ENCODE measurements around the gene HERPUD1. TPM values are rescaled to one million over a fixed set of nuclear protein-coding genes. Genes with fewer than 3 reads are reported as not detected.

Gene HERPUD1
- total and polyA plus RNA-seq, 4 donors, result 57.8 to 219 (median 118) TPM

DNA sequence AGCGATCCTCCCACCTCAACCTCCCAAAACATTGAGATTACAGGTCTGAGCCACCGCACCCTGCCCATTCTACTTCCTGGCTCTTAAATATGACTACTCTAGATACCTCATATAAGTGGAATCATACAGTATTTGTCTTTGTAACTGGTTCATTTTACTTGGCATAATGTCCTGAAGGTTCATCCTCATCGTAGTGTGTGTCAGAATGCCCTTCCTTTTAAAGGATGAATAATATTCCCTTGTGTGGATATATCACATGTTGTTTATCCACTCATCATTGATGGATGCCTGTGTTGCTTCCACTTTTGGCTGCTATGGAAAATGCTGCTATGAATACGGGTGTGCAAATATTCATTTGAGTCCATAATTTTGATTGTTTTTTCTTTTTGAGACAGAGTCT lies 24.1 kb downstream of the HERPUD1 start:
- Histone ChIP-seq H3K36me3 (ENCODE audit: control insufficient read depth in 4 of 4, insufficient read depth in 3 of 4, low read depth in 1 of 4, low read length in 3 of 4) (no peaks in the 10 kb centered on the region), H3K9ac (ENCODE audit: low read depth in 1 of 2, low read length in 2 of 2) (no peak overlapping the region), H3K27ac (ENCODE audit: low read depth in 1 of 2, low read length in 2 of 2) (no peak overlapping the region), H3K4me3 (ENCODE audit: low read depth in 1 of 3, low read length in 3 of 3) (no peak overlapping the region), H3K9me3 (ENCODE audit: control insufficient read depth in 4 of 4, low read length in 3 of 4) (no peaks in the 10 kb centered on the region), H3K27me3 (ENCODE audit: control insufficient read depth in 4 of 4, insufficient read depth in 4 of 4, low read length in 3 of 4) (no peaks in the 10 kb centered on the region), H3K4me1 (ENCODE audit: control insufficient read depth in 4 of 4, insufficient read depth in 4 of 4, low read length in 3 of 4) (peaks cover 0 to 5% (median under 1%) of the 10 kb centered on the region in 4 donors)
- 94% methylated on average over 4 of the region's 4 CpGs for WGBS
- TF ChIP-seq RAD21 (IDR thresholded peaks at IDR 0.05) (no peak), RXRA (IDR thresholded peaks at IDR 0.05) (no peak), EGR1 (IDR thresholded peaks at IDR 0.05; ENCODE audit: low read depth in 2 of 2) (no peak), FOXA2 (IDR thresholded peaks at IDR 0.05) (no peak), NR2F2 (IDR thresholded peaks at IDR 0.05) (no peak), SP1 (IDR thresholded peaks at IDR 0.05) (no peak), TAF1 (conservative IDR thresholded peaks at IDR 0.05) (no peak), FOXA1 (IDR thresholded peaks at IDR 0.05) (no peak), YY1 (IDR thresholded peaks at IDR 0.05) (no peak), JUND (IDR thresholded peaks at IDR 0.05) (no peak), HNF4G (IDR thresholded peaks at IDR 0.05) (no peak), HNF4A (conservative IDR thresholded peaks at IDR 0.05) (no peak)
- TF ChIP-seq, protein P1, sequence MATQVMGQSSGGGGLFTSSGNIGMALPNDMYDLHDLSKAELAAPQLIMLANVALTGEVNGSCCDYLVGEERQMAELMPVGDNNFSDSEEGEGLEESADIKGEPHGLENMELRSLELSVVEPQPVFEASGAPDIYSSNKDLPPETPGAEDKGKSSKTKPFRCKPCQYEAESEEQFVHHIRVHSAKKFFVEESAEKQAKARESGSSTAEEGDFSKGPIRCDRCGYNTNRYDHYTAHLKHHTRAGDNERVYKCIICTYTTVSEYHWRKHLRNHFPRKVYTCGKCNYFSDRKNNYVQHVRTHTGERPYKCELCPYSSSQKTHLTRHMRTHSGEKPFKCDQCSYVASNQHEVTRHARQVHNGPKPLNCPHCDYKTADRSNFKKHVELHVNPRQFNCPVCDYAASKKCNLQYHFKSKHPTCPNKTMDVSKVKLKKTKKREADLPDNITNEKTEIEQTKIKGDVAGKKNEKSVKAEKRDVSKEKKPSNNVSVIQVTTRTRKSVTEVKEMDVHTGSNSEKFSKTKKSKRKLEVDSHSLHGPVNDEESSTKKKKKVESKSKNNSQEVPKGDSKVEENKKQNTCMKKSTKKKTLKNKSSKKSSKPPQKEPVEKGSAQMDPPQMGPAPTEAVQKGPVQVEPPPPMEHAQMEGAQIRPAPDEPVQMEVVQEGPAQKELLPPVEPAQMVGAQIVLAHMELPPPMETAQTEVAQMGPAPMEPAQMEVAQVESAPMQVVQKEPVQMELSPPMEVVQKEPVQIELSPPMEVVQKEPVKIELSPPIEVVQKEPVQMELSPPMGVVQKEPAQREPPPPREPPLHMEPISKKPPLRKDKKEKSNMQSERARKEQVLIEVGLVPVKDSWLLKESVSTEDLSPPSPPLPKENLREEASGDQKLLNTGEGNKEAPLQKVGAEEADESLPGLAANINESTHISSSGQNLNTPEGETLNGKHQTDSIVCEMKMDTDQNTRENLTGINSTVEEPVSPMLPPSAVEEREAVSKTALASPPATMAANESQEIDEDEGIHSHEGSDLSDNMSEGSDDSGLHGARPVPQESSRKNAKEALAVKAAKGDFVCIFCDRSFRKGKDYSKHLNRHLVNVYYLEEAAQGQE (IDR thresholded peaks at IDR 0.05), result no peak
- TF ChIP-seq, protein P2, sequence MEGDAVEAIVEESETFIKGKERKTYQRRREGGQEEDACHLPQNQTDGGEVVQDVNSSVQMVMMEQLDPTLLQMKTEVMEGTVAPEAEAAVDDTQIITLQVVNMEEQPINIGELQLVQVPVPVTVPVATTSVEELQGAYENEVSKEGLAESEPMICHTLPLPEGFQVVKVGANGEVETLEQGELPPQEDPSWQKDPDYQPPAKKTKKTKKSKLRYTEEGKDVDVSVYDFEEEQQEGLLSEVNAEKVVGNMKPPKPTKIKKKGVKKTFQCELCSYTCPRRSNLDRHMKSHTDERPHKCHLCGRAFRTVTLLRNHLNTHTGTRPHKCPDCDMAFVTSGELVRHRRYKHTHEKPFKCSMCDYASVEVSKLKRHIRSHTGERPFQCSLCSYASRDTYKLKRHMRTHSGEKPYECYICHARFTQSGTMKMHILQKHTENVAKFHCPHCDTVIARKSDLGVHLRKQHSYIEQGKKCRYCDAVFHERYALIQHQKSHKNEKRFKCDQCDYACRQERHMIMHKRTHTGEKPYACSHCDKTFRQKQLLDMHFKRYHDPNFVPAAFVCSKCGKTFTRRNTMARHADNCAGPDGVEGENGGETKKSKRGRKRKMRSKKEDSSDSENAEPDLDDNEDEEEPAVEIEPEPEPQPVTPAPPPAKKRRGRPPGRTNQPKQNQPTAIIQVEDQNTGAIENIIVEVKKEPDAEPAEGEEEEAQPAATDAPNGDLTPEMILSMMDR (IDR thresholded peaks at IDR 0.05; ENCODE audit: low read depth, low read length, missing input control), result no peak
- TF ChIP-seq, protein P3, sequence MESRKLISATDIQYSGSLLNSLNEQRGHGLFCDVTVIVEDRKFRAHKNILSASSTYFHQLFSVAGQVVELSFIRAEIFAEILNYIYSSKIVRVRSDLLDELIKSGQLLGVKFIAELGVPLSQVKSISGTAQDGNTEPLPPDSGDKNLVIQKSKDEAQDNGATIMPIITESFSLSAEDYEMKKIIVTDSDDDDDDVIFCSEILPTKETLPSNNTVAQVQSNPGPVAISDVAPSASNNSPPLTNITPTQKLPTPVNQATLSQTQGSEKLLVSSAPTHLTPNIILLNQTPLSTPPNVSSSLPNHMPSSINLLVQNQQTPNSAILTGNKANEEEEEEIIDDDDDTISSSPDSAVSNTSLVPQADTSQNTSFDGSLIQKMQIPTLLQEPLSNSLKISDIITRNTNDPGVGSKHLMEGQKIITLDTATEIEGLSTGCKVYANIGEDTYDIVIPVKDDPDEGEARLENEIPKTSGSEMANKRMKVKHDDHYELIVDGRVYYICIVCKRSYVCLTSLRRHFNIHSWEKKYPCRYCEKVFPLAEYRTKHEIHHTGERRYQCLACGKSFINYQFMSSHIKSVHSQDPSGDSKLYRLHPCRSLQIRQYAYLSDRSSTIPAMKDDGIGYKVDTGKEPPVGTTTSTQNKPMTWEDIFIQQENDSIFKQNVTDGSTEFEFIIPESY (IDR thresholded peaks at IDR 0.05), result no peak
- TF ChIP-seq, protein P4, sequence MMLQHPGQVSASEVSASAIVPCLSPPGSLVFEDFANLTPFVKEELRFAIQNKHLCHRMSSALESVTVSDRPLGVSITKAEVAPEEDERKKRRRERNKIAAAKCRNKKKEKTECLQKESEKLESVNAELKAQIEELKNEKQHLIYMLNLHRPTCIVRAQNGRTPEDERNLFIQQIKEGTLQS (IDR thresholded peaks at IDR 0.05), result no peak
- TF ChIP-seq, protein P5, sequence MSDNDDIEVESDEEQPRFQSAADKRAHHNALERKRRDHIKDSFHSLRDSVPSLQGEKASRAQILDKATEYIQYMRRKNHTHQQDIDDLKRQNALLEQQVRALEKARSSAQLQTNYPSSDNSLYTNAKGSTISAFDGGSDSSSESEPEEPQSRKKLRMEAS (IDR thresholded peaks at IDR 0.05), result no peak
- DNase-seq (ENCODE audit: low spot score), result no peak

DNA sequence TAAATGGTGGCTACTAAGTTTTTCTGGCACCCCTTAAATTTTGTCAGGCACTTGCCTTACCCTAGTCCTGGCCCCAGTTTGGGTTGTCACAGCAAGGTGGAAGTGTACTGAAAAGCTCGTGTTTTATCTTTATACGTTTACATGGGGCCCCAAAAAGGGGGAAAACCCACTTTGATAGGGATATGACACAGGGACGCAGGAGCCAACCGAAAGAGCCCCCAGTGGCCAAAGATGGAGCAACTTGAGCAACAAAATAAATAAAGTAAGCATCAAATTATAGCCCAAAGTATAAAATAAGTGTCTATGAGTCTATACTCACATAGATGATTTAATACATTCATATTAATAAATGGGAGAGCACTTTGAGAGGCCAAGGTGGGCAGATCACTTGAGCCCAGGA lies 24.8 kb downstream of the HERPUD1 start:
- DNase-seq (ENCODE audit: low spot score), result no peak
- Histone ChIP-seq H3K36me3 (ENCODE audit: control insufficient read depth in 4 of 4, insufficient read depth in 3 of 4, low read depth in 1 of 4, low read length in 3 of 4) (no peaks in the 10 kb centered on the region), H3K27me3 (ENCODE audit: control insufficient read depth in 4 of 4, insufficient read depth in 4 of 4, low read length in 3 of 4) (no peaks in the 10 kb centered on the region), H3K4me3 (ENCODE audit: low read depth in 1 of 3, low read length in 3 of 3) (no peak overlapping the region), H3K9ac (ENCODE audit: low read depth in 1 of 2, low read length in 2 of 2) (no peak overlapping the region), H3K4me1 (ENCODE audit: control insufficient read depth in 4 of 4, insufficient read depth in 4 of 4, low read length in 3 of 4) (peaks cover 0 to 5% (median 1%) of the 10 kb centered on the region in 4 donors), H3K9me3 (ENCODE audit: control insufficient read depth in 4 of 4, low read length in 3 of 4) (no peaks in the 10 kb centered on the region), H3K27ac (ENCODE audit: low read depth in 1 of 2, low read length in 2 of 2) (no peak overlapping the region)
- 66% methylated on average over 4 of the region's 4 CpGs for WGBS
- TF ChIP-seq TAF1 (conservative IDR thresholded peaks at IDR 0.05) (no peak), RAD21 (IDR thresholded peaks at IDR 0.05) (no peak), RXRA (IDR thresholded peaks at IDR 0.05) (no peak), SP1 (IDR thresholded peaks at IDR 0.05) (no peak), FOXA2 (IDR thresholded peaks at IDR 0.05) (no peak), FOXA1 (IDR thresholded peaks at IDR 0.05) (no peak), GABPA (IDR thresholded peaks at IDR 0.05 in 1 of 2, conservative IDR thresholded peaks at IDR 0.05 in 1 of 2) (no peak), HNF4G (IDR thresholded peaks at IDR 0.05) (no peak), HNF4A (conservative IDR thresholded peaks at IDR 0.05) (no peak), EGR1 (IDR thresholded peaks at IDR 0.05; ENCODE audit: low read depth in 2 of 2) (no peak)
- TF ChIP-seq, protein P4 (IDR thresholded peaks at IDR 0.05), result no peak
- TF ChIP-seq, protein P1 (IDR thresholded peaks at IDR 0.05), result no peak
